ENCODE measurements around the gene NR6A1.

Gene NR6A1

GRCh38 chr9:124570942-124571666 is 200.0 kb downstream of the NR6A1 start:
- DNase-seq (ENCODE audit: low read depth), result no peak
- TF ChIP-seq CTCF (IDR thresholded peaks at IDR 0.05; ENCODE audit: control insufficient read depth, extremely low read depth, insufficient read depth), result no peak
- H3K4me3 ChIP-seq (ENCODE audit: low read depth, low read length), result no peak overlapping the region

- H3K4me3 ChIP-seq (ENCODE audit: low read depth, low read length), result no peak overlapping the region
- TF ChIP-seq CTCF (IDR thresholded peaks at IDR 0.05; ENCODE audit: control insufficient read depth, extremely low read depth, insufficient read depth), result no peak
- no peak for DNase-seq (ENCODE audit: low read depth)
These were observed 201.2 kb downstream of the NR6A1 start for GRCh38 chr9:124569942-124570341.

GRCh38 chr9:124567362-124567761 is 203.7 kb downstream of the NR6A1 start:
- H3K4me3 ChIP-seq (ENCODE audit: low read depth, low read length), result no peak overlapping the region
- no peak for DNase-seq (ENCODE audit: low read depth)
- TF ChIP-seq CTCF (IDR thresholded peaks at IDR 0.05; ENCODE audit: control insufficient read depth, extremely low read depth, insufficient read depth), result no peak

GRCh38 chr9:124562328-124562727 is 208.8 kb downstream of the NR6A1 start:
- H3K4me3 ChIP-seq (ENCODE audit: low read depth, low read length), result no peak overlapping the region
- no peak for DNase-seq (ENCODE audit: low read depth)
- TF ChIP-seq CTCF (IDR thresholded peaks at IDR 0.05; ENCODE audit: control insufficient read depth, extremely low read depth, insufficient read depth), result no peak

- DNase-seq (ENCODE audit: low read depth), result peak; percentile 85
- TF ChIP-seq CTCF (IDR thresholded peaks at IDR 0.05; ENCODE audit: control insufficient read depth, extremely low read depth, insufficient read depth), result no peak
- no peak overlapping the region for H3K4me3 ChIP-seq (ENCODE audit: low read depth, low read length)
These were observed 211.2 kb downstream of the NR6A1 start for GRCh38 chr9:124559871-124560270.

GRCh38 chr9:124558777-124559470 is 212.2 kb downstream of the NR6A1 start:
- TF ChIP-seq CTCF (IDR thresholded peaks at IDR 0.05; ENCODE audit: control insufficient read depth, extremely low read depth, insufficient read depth), result no peak
- DNase-seq (ENCODE audit: low read depth), result no peak
- H3K4me3 ChIP-seq (ENCODE audit: low read depth, low read length), result no peak overlapping the region

All from LNCaP clone FGC (cell line).